A549 (cell line): ENCODE data around the gene CFH. TPM values are rescaled to one million over a fixed set of nuclear protein-coding genes. Genes with fewer than 3 reads are reported as not detected.
"Not testable (repeated sequence)": the region's sequence is repeated elsewhere in the genome, so short reads cannot be mapped to it uniquely, and the experiment has no call there.

Experiments
- ATAC-seq, 2 experiments: fragments of 200-7000 bp in 1 of 2; fragments of >200 bp in 1 of 2; cut with Nextera tagmentation in 1 of 2; cut with Tn5 transposase in 1 of 2; 3 replicates each; pipeline versions ENCODE4 v1.8.0 to v1.9.1; 2018 to 2020; ENCODE audit warnings: mild to moderate bottlenecking in 1 of 2, moderate library complexity in 1 of 2
- CTCF ChIA-PET: fragments of 300-600 bp; sonication (Branson Sonifier 250); formaldehyde crosslinking; extraction: SDS; loops from one replicate; lab custom pipeline; 2021; ENCODE audit warnings: antibody characterized with exemption, inconsistent platforms; lab: Yijun Ruan, JAX
- POLR2A ChIA-PET: fragments of 350-600 bp; formaldehyde crosslinking; extraction: SDS; loops from one replicate; lab custom pipeline; 2021; ENCODE audit warnings: antibody characterized with exemption, inconsistent platforms; lab: Yijun Ruan, JAX
- DNase-seq, 2 experiments: peaks; one replicate each; pipeline versions ENCODE4 v3.0.0 to v3.0.0-alpha.2; 2011 to 2016; ENCODE audit warnings: low read depth in 1 of 2, low spot score in 1 of 2
- FAIRE-seq: peaks from 2 replicates; lab custom pipeline; 2011; peaks lifted over from hg19 to GRCh38; lab: Jason Lieb, UNC
- H3K27ac ChIP-seq, 2 experiments: fragments of >200 bp; sonication (Bioruptor Twin); formaldehyde crosslinking; 3 replicates each; pipeline ENCODE4 v1.5.1; 2016 to 2017
- H3K4me1 ChIP-seq: fragments of >200 bp; sonication (Bioruptor Twin); formaldehyde crosslinking; 3 replicates; pipeline ENCODE4 v1.6.1; 2016
- H3K4me2 ChIP-seq: fragments of >200 bp; sonication (Bioruptor Twin); formaldehyde crosslinking; 3 replicates; pipeline ENCODE4 v1.6.1; 2016
- H3K4me3 ChIP-seq: fragments of >200 bp; sonication (Bioruptor Twin); formaldehyde crosslinking; 3 replicates; pipeline ENCODE4 v1.5.1; 2016
- H3K9me3 ChIP-seq: fragments of >200 bp; sonication (Bioruptor Twin); formaldehyde crosslinking; 3 replicates; pipeline ENCODE4 v1.6.1; 2016
- WGBS: methylation state at CpG from one replicate; pipeline ENCODE4 v1.1.6; 2017; ENCODE audit errors: missing lambda C conversion rate; 5-methylcytosine and 5-hydroxymethylcytosine counted together
- polyA plus RNA-seq, 4 experiments: library from polyadenylated mRNA; depleted of rRNA in 3 of 4; stranded (reverse); fragments of >200 nt; fragmentation: RNase III in 1 of 4; extraction: RNeasy Plus Mini Kit Qiagen cat#74134 plus additional on column Dnase treatment in 1 of 4; gene quantifications; 2 replicates in 3 of 4; 3 replicates in 1 of 4; pipeline ENCODE4 v1.2.3, GENCODE V29; 2011 to 2017

CFH gene
- polyA plus RNA-seq, 2 of the 4 experiments (the other 2 are of a cell fraction), result 8.2 to 68.1 TPM

GRCh38 chr1:196794103-196794502 is 142.3 kb downstream of the CFH start:
- ATAC-seq, CTCF ChIA-PET, POLR2A ChIA-PET, H3K27ac ChIP-seq, H3K4me2 ChIP-seq, H3K9me3 ChIP-seq, H3K4me1 ChIP-seq, DNase-seq, FAIRE-seq, H3K4me3 ChIP-seq: not testable (repeated sequence)
- WGBS, result 58% methylated on average over 4 of the region's 4 CpGs

Other genes starting within 250 kb of the CFH start
- 1.7 and 1.8 TPM in 2 replicates for gene KCNT2, start 43.6 kb upstream of the CFH start, polyA plus RNA-seq (2011; rRNA removed)
- gene KCNT2, start 43.6 kb upstream of the CFH start, polyA plus RNA-seq (2017; fragmentation: RNase III; extraction: RNeasy Plus Mini Kit Qiagen cat#74134 plus additional on column Dnase treatment), result 0.05 to 0.15 TPM (median 0.14 TPM) in 3 replicates
- gene CFHR3, start 122.8 kb downstream of the CFH start, polyA plus RNA-seq (2011; rRNA removed), result 3.4 and 3.9 TPM in 2 replicates
- 0.23 to 0.47 TPM (median 0.47 TPM) in 3 replicates for gene CFHR3, start 122.8 kb downstream of the CFH start, polyA plus RNA-seq (2017; fragmentation: RNase III; extraction: RNeasy Plus Mini Kit Qiagen cat#74134 plus additional on column Dnase treatment)
- gene CFHR1, start 167.7 kb downstream of the CFH start, polyA plus RNA-seq (2011; rRNA removed), result 2.0 and 2.1 TPM in 2 replicates
- gene CFHR1, start 167.7 kb downstream of the CFH start, polyA plus RNA-seq (2017; fragmentation: RNase III; extraction: RNeasy Plus Mini Kit Qiagen cat#74134 plus additional on column Dnase treatment), result 0.63 to 0.79 TPM (median 0.71 TPM) in 3 replicates
- not detected in 2 replicates for gene CFHR4, start 236.0 kb downstream of the CFH start, polyA plus RNA-seq (2011; rRNA removed)
- gene CFHR4, start 236.0 kb downstream of the CFH start, polyA plus RNA-seq (2017; fragmentation: RNase III; extraction: RNeasy Plus Mini Kit Qiagen cat#74134 plus additional on column Dnase treatment), result not detected in 3 replicates